T-cell (primary cell): ENCODE results near the gene PRMT6. TPM values are rescaled to one million over a fixed set of nuclear protein-coding genes. Genes with fewer than 3 reads are reported as not detected.

Source experiments
- ATAC-seq, 4 experiments: fragments of 200-7000 bp in 3 of 4; fragments of 150-1000 bp in 1 of 4; cut with Tn5 transposase; replicated peaks in 1 of 4; 1 replicate in 3 of 4; 2 replicates in 1 of 4; pipeline ENCODE4 v1.10.0; 2021; ENCODE audit warnings: moderate library complexity in 3 of 4, mild to moderate bottlenecking in 2 of 4, moderate number of reproducible peaks in 1 of 4
- CTCF ChIA-PET, 2 donors: fragments of 300-600 bp; sonication (Branson Sonifier 250); formaldehyde crosslinking; loops; one replicate each; lab custom pipeline; 2022; ENCODE audit warnings: antibody characterized with exemption in 2 of 2; lab: Charles Lee
- POLR2A ChIA-PET, 2 donors: fragments of 300-600 bp; sonication (Branson Sonifier 250); formaldehyde crosslinking; loops; one replicate each; lab custom pipeline; 2022; ENCODE audit warnings: antibody characterized with exemption in 2 of 2; lab: Charles Lee
- DNase-seq, 35 experiments: peaks; one replicate each; pipeline versions ENCODE4 v3.0.0 to v3.0.0-alpha.2; 2013 to 2023
- H3K27ac ChIP-seq: one replicate; pipeline ENCODE4 v1.5.1; 2013; ENCODE audit warnings: low read length
- H3K27me3 ChIP-seq, 2 experiments: replicated peaks in 1 of 2; 1 replicate in 1 of 2; 2 replicates in 1 of 2; pipeline versions ENCODE4 v1.6.1 to v1.7.0; 2013; ENCODE audit warnings: low read length in 1 of 2, mixed read lengths in 1 of 2; ENCODE audit not compliant: control insufficient read depth in 2 of 2, insufficient read depth in 2 of 2; ENCODE audit errors: extremely low read depth in 1 of 2
- H3K36me3 ChIP-seq, 2 donors: 1 replicate in 1 of 2; 2 replicates in 1 of 2; pipeline versions ENCODE4 v1.6.1 to v1.7.0; 2013; ENCODE audit warnings: low read length in 1 of 2; ENCODE audit not compliant: control insufficient read depth in 2 of 2, insufficient read depth in 1 of 2; ENCODE audit errors: extremely low read depth in 1 of 2
- H3K4me1 ChIP-seq, 2 experiments: 1 replicate in 1 of 2; 2 replicates in 1 of 2; pipeline versions ENCODE4 v1.6.1 to v1.7.0; 2013; ENCODE audit warnings: low read length in 2 of 2, mixed read lengths in 1 of 2; ENCODE audit not compliant: insufficient read depth in 2 of 2, control insufficient read depth in 1 of 2; ENCODE audit errors: extremely low read depth in 1 of 2
- H3K4me3 ChIP-seq, 2 donors: 1 replicate in 1 of 2; 2 replicates in 1 of 2; pipeline versions ENCODE4 v1.5.1 to v1.7.0; 2013; ENCODE audit warnings: mild to moderate bottlenecking in 2 of 2, low read length in 1 of 2, moderate library complexity in 1 of 2; ENCODE audit not compliant: control insufficient read depth in 1 of 2; ENCODE audit errors: extremely low read depth in 1 of 2
- H3K9me3 ChIP-seq: 2 replicates; pipeline ENCODE4 v1.7.0; 2013
- H3K27ac Mint-ChIP-seq, 2 donors: one replicate each; pipeline ENCODE4 v1.8.0; 2020 to 2021; ENCODE audit warnings: mild to moderate bottlenecking in 2 of 2, mixed read lengths in 2 of 2
- H3K27me3 Mint-ChIP-seq, 2 donors: one replicate each; pipeline ENCODE4 v1.8.0; 2021 to 2022; ENCODE audit warnings: mixed read lengths in 2 of 2
- H3K36me3 Mint-ChIP-seq: one replicate; pipeline ENCODE4 v1.8.0; 2021; ENCODE audit warnings: mixed read lengths
- H3K4me1 Mint-ChIP-seq, 3 donors: one replicate each; pipeline ENCODE4 v1.8.0; 2020 to 2022; ENCODE audit warnings: mixed read lengths in 3 of 3, mild to moderate bottlenecking in 1 of 3
- H3K4me3 Mint-ChIP-seq, 3 donors: one replicate each; pipeline ENCODE4 v1.8.0; 2020 to 2022; ENCODE audit warnings: mild to moderate bottlenecking in 3 of 3, mixed read lengths in 3 of 3, moderate library complexity in 3 of 3
- H3K9me3 Mint-ChIP-seq, 3 donors: one replicate each; pipeline ENCODE4 v1.8.0; 2020 to 2022; ENCODE audit warnings: mixed read lengths in 3 of 3
- WGBS: methylation state at CpG from one replicate; pipeline ENCODE4 v1.1.5; 2013; ENCODE audit warnings: missing lambda C conversion rate; ENCODE audit not compliant: insufficient coverage; 5-methylcytosine and 5-hydroxymethylcytosine counted together
- total RNA-seq, 35 experiments: library from RNA in 6 of 35; stranded (reverse) in 6 of 35; fragments of 120-200 nt in 1 of 35; gene quantifications; one replicate each; pipeline versions ENCODE4 v1.2.1 to v1.2.4 and lab custom pipeline; 2013 to 2026

Gene PRMT6
- total RNA-seq: 10 to 100 TPM in 3 of 5 donors, 1 to 10 TPM in 2; 7.2 to 20.0 (median 17.3) TPM
- total RNA-seq (2013): 12.3 TPM
- 10.4 to 43.0 (median 25.6) reads per million in 29 experiments for total RNA-seq (lab: John Stamatoyannopoulos, UW)

DNA sequence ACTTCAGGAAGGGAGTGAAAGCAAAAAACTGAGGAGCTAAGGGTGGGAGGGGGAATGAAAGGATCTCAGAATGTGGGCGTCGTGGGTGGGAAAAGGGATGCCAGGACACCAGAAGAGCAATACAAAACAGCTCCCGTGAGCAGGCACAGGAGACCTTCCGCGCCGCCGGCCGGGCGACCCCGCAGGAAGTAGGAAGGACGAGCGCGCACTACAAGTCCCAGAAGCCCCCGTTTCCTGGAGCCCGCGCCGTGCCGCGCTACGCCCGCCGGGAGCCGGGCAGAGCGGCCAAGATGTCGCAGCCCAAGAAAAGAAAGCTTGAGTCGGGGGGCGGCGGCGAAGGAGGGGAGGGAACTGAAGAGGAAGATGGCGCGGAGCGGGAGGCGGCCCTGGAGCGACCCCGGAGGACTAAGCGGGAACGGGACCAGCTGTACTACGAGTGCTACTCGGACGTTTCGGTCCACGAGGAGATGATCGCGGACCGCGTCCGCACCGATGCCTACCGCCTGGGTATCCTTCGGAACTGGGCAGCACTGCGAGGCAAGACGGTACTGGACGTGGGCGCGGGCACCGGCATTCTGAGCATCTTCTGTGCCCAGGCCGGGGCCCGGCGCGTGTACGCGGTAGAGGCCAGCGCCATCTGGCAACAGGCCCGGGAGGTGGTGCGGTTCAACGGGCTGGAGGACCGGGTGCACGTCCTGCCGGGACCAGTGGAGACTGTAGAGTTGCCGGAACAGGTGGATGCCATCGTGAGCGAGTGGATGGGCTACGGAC is at the start of gene PRMT6:
Gene PRMT6 (plus strand): TSS at position 249 of the 771 bp plus-strand sequence. CDS start 42 bp downstream, at position 291.
- peak within 1 kb of the TSS; percentile 80 for H3K27ac ChIP-seq
- H3K36me3 ChIP-seq: peaks cover 0 to 5% of the 10 kb centered on the region in 2 donors
- Mint-ChIP-seq H3K4me1 (peaks cover 21 to 32% (median 27%) of the 10 kb centered on the region in 3 donors), H3K4me3 (peak within 1 kb of the TSS; percentile 99), H3K9me3 (no peaks in the 10 kb centered on the region), H3K27me3 (no peaks in the 10 kb centered on the region), H3K27ac (peak within 1 kb of the TSS; percentile 91 to 96), H3K36me3 (peaks cover 10% of the 10 kb centered on the region)
- H3K4me3 ChIP-seq: peak within 1 kb of the TSS; percentile 97 to 99
- H3K27me3 ChIP-seq: no peaks in the 10 kb centered on the region
- ATAC-seq: peak; percentile 95 to 96 (median 96)
- POLR2A ChIA-PET: no interaction called here
- CTCF ChIA-PET: no interaction called here
- under 1% methylated on average over 73 of the region's 73 CpGs for WGBS
- no peaks in the 10 kb centered on the region for H3K9me3 ChIP-seq
- DNase-seq: peak; percentile 65 to 87 (median 77)
- peaks cover 6 to 16% of the 10 kb centered on the region in 2 experiments for H3K4me1 ChIP-seq

DNA sequence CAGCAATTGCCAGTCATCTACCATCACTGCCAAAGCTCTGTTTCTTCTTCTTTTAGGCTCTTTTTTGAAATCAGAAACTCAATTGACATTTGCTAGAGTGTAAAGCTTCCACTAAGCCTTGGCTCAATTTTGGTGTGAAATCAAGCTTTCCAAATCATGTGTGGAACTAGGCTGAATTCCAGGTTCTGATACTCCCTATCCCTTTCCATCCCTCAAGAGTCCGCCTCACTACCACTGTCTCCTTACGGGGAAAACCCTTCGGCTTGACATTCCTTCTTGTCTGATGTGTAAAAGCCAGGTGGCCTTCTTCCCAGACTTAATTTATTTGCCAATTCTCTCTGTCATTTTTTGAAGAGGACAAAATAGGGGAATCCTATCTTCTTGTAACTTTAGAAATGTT is 47.2 kb upstream of the PRMT6 start:
- Histone ChIP-seq H3K36me3 (no peaks in the 10 kb centered on the region), H3K27me3 (peaks cover 0 to 8% of the 10 kb centered on the region in 2 experiments), H3K4me3 (no peak overlapping the region), H3K9me3 (no peaks in the 10 kb centered on the region), H3K27ac (no peak overlapping the region), H3K4me1 (no peaks in the 10 kb centered on the region)
- Mint-ChIP-seq H3K4me3 (no peak overlapping the region), H3K36me3 (no peaks in the 10 kb centered on the region), H3K27me3 (peaks cover 1 to 7% of the 10 kb centered on the region in 2 donors), H3K4me1 (no peaks in the 10 kb centered on the region), H3K27ac (no peak overlapping the region), H3K9me3 (no peaks in the 10 kb centered on the region)
- ATAC-seq (no peak), DNase-seq (no peak)
- POLR2A ChIA-PET: no interaction called here
- CTCF ChIA-PET: interaction anchor here in 1 of 2 donors (0.6 kb wide), 1 partner anchor 1755 kb away, joined by 3 read pairs; no protein-coding TSS in a partner anchor
- no CpG with 5 or more reads among the region's 3 CpGs for WGBS

DNA sequence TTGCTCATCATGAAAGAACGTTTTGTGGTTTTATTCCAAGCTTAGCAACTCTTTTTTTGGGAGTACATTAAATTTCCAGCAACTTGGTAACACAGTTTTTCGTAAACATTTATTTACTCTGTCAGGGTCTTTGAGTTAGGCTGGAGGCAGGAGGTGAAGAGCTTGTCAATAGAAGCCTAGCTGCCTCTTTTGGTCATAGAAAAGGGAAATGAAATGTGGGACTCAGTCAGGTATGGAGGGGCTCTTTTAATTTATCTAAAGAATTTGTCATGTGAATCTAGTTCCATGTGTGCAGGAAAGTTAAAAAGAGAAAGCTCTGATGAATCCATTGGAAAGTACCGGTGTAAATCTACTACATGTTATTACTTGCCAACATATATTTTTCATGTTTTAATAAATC is 45.9 kb upstream of the PRMT6 start:
- DNase-seq: no peak
- Mint-ChIP-seq H3K27ac (no peak overlapping the region), H3K4me3 (no peak overlapping the region), H3K36me3 (no peaks in the 10 kb centered on the region), H3K9me3 (no peaks in the 10 kb centered on the region), H3K4me1 (no peaks in the 10 kb centered on the region), H3K27me3 (peaks cover 1 to 7% of the 10 kb centered on the region in 2 donors)
- Histone ChIP-seq H3K27me3 (peaks cover 0 to 8% of the 10 kb centered on the region in 2 experiments), H3K27ac (no peak overlapping the region), H3K4me1 (no peaks in the 10 kb centered on the region), H3K36me3 (no peaks in the 10 kb centered on the region), H3K9me3 (no peaks in the 10 kb centered on the region), H3K4me3 (no peak overlapping the region)
- ChIA-PET CTCF (no interaction called here), POLR2A (no interaction called here)
- 29% methylated on average over 1 of the region's 3 CpGs for WGBS
- ATAC-seq: no peak

DNA sequence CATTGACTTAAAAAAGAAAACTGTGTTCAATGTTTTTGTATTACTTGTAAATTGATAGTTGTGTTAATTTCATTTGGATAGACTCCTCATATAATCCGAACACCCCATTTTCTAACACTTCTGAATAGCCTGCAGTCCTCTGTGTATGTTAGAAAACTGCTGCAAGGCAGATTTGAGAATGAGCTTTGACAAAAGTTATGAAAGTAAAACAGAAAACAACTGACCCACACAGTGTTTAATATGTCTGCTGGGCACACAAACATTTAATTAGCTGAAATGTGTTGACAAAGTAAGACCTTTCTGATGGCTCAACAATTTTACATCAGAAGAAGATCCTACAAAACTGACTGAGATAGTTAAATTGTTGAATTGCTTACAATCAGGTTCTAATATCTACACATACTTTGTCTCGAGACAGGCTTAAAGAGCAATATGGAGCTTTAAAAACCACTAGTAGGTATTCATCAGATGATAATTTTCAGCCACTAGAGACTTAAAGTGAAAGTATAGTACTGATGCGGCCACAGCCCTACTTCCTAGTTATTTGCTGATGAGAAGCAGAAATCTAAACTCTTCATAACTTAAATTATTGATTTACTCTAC is 40.0 kb upstream of the PRMT6 start:
- no peaks in the 10 kb centered on the region for H3K27me3 Mint-ChIP-seq
- WGBS: no CpG with 5 or more reads among the region's 3 CpGs
- CTCF ChIA-PET: no interaction called here

DNA sequence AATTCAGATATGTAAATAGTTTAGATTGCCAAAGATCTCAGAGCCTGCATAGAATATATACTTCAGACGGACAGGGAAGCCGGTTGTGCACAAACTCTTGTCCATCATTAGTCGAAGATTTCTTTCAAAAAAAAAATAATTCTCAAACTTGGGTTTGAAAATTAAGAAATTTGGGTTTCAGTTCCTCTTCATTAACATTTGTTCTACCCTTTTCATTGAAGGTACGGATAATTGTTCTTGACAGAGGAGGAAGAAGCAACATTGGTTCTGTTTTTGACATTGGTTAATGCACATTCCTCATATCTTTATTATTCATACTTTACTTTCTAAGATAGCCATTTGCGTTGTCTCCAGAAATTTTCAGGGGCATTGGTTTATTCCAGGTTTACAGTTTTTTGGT is 38.0 kb upstream of the PRMT6 start:
- no peaks in the 10 kb centered on the region for H3K36me3 Mint-ChIP-seq
- Histone ChIP-seq H3K9me3 (no peaks in the 10 kb centered on the region), H3K4me3 (no peak overlapping the region), H3K4me1 (no peaks in the 10 kb centered on the region), H3K27me3 (peaks cover 0 to 2% of the 10 kb centered on the region in 2 experiments), H3K36me3 (no peaks in the 10 kb centered on the region), H3K27ac (no peak overlapping the region)
- ATAC-seq: no peak
- DNase-seq: no peak
- no peak overlapping the region for H3K4me3 Mint-ChIP-seq
- H3K27me3 Mint-ChIP-seq: peaks cover 0 to 7% of the 10 kb centered on the region in 2 donors
- peaks cover 0 to 6% (median 5%) of the 10 kb centered on the region in 3 donors for H3K9me3 Mint-ChIP-seq
- H3K27ac Mint-ChIP-seq: no peak overlapping the region
- ChIA-PET POLR2A (no interaction called here), CTCF (no interaction called here)
- H3K4me1 Mint-ChIP-seq: no peaks in the 10 kb centered on the region
- no CpG with 5 or more reads among the region's 5 CpGs for WGBS

More for the DNA sequence above, 40.0 kb upstream of the PRMT6 start:
- Mint-ChIP-seq H3K36me3 (no peaks in the 10 kb centered on the region), H3K27ac (no peak overlapping the region), H3K4me1 (no peaks in the 10 kb centered on the region), H3K9me3 (no peaks in the 10 kb centered on the region), H3K4me3 (no peak overlapping the region)
- H3K27me3 ChIP-seq: peaks cover 0 to 8% of the 10 kb centered on the region in 2 experiments
- H3K9me3 ChIP-seq: no peaks in the 10 kb centered on the region
- no peak overlapping the region for H3K27ac ChIP-seq
- ATAC-seq (no peak), DNase-seq (no peak)
- H3K4me1 ChIP-seq: no peaks in the 10 kb centered on the region
- H3K4me3 ChIP-seq: no peak overlapping the region
- POLR2A ChIA-PET: no interaction called here
- H3K36me3 ChIP-seq: no peaks in the 10 kb centered on the region

DNA sequence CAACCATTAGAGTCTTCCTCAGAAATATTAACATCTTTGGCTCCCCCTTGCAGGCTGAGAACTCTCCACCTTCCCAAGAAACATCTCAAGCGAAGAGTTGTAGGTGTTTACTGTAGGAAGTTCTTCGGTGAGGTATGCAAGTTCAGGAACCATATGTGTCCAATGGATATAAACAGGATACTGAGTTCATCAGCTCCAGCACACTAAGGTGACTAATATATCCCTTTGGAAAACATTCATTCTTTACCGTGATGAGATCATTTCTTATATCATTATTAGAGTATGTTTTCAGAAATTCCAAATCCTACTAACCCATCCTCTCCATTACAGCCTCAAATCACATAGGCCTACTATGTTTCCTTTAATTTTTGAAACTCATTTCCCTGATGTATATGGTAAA is 37.3 kb upstream of the PRMT6 start:
- Mint-ChIP-seq H3K4me3 (no peak overlapping the region), H3K36me3 (no peaks in the 10 kb centered on the region), H3K4me1 (no peaks in the 10 kb centered on the region), H3K27me3 (peaks cover 0 to 7% of the 10 kb centered on the region in 2 donors), H3K27ac (no peak overlapping the region), H3K9me3 (peaks cover 0 to 6% (median 5%) of the 10 kb centered on the region in 3 donors)
- POLR2A ChIA-PET: no interaction called here
- Histone ChIP-seq H3K36me3 (no peaks in the 10 kb centered on the region), H3K4me1 (no peaks in the 10 kb centered on the region), H3K27ac (no peak overlapping the region), H3K27me3 (no peaks in the 10 kb centered on the region), H3K9me3 (no peaks in the 10 kb centered on the region), H3K4me3 (no peak overlapping the region)
- no CpG with 5 or more reads among the region's 3 CpGs for WGBS
- no peak for DNase-seq
- CTCF ChIA-PET: no interaction called here
- ATAC-seq: no peak
